Right kidney (tissue), 1 donor: ENCODE measurements around the gene ASTN2.

Source experiments
- DNase-seq: peaks from one replicate; pipeline ENCODE4 v3.0.0-alpha.2; 2016

The ASTN2 gene

DNA sequence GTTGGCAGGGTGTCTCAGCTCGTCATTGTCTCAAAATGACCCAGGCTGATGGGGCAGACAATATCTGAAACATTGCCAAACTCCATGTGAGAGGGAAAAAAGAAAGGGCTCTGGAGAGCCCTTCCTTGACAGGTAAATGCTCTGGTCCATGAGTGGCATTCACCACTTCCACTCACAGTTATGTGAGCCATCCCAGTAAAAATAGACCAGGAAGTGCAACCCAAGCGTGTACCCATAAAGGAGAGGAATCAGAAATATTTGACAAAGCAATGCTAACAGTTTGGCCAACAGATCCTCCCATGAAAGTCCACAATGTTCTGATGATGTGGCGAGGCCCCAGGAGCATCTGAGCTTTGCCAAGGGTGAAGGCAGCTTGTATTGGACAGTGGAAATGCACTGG, 49.4 kb downstream of the ASTN2 start:
- DNase-seq, result no peak

DNA sequence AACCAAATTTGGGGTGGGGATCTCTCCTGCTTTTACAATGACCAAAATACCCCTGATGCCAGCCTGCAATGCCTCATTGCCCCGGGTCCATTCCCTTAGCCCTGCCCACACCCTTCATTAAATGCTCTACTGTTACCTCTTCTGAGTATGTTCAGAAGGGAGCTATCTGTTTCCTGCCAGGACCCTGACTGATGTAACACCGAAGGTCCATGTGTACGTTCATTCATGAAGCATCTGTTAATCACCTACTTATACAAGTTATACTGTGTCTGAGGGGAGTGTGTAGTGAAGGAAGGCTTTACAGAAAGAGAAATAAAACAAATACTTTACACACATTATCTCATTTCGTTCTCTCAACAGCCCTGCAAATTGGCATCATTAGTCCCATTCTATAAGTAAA, 51.9 kb downstream of the ASTN2 start:
- DNase-seq, result no peak

DNA sequence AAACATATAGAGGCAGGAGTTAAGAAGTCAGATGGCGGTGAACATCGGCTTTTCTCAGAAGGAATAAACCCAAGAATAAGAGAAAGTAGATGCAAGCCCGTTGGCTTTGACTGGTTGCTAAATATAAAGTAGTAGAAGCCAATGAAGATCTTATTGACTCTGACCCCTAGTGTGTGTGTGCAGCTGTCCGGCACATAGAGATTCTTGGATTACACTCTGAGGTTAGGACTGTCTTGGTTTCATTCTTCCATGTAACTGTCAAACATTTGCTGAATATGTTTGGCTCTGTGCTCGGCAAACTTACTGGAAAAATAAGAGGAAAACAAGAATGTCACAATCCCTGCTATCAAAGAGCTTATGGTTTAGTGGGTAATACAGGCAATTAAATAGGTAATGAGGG, 54.9 kb downstream of the ASTN2 start:
- no peak for DNase-seq

DNA sequence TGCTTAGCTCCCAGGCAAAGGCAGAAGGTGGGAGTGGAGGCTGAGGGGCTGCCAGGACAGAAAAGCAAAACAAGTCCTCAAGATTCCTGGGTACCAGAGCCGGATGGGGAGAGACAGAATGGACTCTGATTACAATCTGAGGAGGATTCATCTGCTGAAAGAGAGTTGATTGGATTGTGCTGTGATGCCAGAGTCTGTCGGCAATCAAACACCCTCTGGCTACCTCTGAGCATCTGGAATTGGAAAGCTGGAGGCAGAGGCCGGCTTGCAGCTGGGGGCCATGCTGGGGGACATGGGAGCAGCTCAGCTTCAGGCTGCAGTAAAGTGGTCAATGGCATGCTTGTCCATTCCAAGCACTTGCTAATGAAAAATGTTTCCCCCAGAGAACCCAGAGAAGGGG, 59.3 kb downstream of the ASTN2 start:
- DNase-seq, result no peak

DNA sequence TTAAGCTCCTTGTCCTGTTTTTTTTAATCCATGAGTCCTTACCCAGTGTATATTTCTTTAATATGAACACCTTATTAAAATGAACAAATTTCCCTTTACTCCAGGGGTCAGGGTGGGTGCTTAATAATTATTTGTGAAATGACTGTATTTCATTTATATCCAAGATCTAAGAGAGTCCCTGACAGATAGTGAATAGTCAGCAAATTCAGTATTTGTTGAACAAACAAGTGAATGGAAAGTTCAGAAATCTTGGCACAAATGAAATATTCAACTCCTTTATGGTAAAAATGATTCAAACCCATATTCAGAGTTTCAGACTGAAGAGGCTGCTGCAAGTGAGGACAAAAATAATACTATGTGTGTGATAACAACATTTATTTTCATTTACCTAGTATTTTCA, 59.9 kb downstream of the ASTN2 start:
- DNase-seq, result no peak

DNA sequence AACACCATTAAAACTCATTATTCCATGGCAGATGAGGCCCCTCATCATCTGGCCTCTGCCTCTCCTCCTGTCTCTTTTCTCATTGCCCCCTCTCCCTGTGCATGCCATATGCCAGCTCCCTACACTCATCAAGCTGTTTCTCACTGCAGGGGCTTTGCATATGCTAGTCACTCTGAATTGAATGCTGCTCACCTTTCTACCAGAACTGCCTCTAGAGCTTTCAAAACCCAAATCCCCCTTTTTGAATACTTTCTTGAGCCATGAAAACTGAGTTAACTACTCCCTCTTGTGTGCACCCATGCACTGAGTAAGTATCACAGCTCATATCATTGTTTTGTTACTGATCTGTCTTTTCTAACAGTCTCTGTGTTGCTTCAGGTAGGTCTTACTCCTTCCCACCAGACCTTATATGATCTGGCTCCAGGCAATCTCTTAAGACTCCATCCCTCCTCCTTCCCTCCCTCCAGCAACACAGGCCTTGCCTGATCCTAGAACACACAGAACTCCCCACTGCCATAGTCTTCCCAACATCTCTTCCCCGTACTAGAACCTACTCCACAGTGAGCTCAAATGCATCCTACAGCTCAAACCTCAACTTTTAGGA, 60.5 kb downstream of the ASTN2 start:
- DNase-seq, result no peak

DNA sequence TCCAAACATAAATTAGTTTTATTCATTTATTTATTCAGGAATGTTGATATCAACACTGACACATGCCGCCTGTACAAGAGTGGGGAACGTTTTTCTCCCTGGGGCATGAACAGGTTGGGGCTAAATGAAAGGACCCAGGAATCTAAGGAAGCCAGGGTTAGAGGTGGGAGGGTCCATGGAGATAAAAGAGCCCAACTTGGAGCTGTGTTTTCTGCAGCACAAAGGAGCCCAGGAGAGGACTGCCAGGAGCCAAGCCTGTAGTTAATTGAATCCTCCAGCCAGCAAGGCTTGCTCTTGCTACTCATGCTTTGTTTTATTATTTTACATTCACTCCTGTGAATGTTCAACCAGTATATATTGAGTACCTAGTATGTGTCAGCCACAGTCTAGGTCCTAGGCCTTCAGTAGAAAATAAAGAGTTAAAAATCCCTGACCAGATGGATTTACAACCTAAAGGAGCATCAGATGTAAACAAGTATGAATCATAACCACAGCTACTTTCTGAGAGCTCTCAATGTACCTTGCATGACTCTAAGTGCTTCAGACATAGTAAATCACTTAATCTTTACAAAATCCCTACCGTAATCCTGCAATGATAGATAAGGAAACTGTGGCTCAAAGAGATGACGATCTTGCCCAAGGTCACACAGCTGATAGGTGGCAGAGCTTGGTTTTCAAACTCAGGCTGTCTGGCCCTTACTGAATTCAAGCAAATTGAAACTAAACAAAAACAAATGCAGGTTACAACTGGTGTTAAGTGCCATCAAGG, 69.8 kb downstream of the ASTN2 start:
- DNase-seq, result no peak

DNA sequence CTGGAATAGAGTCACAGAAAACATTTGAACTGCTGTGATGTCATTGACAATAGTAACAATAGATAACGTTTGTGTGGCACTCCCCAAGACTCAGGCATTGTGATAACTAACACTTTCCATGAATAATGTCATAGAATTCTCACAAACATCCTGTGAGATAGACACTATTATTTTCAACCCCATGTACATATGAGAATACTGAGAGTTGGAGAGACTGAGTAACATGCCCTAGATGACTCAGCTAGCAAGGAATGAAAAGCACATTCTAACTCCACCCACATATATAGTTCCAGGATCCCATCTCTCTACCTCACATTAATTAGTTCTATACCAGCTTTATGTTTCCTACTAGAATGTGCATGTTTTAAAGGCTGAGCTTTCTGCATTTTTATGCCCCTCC, 71.4 kb downstream of the ASTN2 start:
- DNase-seq, result no peak

DNA sequence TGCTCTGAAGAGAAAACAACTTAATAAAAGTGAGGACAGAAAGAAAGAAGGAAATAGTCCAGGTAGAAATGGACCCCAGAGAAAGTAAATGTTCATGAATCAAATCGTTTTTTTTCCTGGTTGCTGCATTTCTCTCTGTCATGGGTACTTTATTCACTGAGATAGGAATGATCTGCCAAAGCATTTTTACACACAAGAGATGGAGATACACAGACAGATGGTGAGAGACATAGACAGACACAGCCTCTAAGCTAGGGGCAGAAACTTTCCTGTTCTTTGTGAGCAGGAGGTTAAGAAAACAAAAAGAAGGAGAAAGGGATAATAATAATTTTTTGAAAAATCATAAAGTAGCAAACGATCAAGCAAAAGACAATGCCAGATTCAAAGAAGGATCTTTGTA, 73.7 kb downstream of the ASTN2 start:
- no peak for DNase-seq

DNA sequence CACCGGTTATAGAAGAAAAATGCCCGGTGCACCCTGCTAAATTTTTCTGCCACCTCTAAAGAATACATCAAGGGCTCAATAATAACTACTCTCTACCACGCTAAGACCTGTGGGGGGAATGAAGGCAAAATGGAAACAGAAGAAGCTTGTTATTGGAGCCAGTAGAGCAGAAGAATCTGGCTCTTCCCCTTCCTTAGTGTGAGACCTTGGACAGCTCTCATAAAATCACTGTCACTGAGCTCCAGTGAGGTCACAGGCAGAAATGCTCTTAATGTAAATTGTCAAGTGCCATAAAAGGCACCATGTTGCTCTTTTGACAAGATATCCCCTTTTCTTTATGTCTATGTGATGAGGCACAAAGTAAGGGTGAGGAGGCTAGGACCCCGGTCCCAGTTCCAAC, 74.4 kb downstream of the ASTN2 start:
- DNase-seq, result no peak

DNA sequence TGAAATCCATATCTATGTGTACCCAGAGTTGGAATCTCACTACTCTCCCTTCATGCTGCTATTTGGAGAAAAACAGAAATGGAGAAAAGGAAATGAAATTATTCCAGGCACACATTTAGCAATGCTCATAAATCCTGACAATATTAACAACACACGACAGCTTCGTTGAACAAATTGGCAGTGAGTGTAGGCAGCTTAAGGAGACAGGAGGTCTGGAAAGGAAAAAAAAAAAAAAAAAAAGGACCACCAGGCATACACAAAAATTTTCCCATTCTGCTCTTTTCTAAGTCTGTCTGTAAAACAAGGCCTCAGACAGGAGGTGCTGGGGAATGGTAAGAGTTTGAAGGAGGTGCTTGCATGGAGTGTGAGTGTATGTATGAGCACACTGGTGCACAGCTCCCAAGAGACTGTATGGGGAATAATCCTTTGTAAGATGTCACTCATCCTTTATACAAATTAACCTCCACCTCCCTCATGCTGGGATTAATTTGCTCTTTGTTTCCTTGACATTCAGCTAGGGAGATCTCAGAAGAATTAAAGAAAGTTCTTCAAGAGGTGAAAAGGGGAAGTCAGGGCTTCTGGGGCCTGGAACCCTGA, 78.9 kb downstream of the ASTN2 start:
- no peak for DNase-seq

DNA sequence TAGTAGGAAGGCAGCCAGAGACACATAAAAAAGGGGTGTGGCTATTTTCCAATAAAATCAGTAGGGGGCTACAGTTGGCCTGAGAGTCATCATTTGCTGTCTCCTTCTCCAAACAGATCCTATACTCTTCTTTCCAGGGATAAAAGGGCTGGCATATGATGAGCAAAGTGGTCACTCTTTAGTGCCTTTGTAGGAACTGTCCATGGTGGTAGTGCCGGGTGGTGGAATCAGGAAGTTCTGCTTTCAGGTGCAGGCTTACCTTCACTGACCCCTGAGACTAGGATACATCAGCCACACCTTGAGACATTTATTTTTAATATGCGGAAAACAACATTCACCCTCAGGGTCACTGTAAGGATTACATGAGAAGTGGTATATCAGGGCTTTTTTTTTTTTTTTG, 80.8 kb downstream of the ASTN2 start:
- DNase-seq, result no peak

DNA sequence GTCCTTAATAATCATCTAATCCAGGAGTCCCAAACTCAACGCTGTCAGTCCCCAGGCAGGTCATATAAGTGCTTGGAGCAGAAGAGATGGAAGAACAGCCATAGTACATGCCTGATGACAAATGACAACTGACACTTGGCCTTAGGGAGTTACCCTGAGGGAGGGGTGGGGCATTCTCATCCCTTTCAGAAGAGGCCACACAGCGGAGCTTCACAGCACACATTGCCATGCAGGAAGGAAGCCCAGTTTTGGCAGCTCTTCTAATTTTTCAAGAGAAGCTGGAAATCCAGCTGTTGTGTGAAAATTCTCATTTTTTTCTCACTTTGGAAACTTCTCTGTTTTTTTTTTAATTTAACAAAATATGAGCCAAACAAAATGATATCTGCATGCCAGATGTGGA, 89.0 kb downstream of the ASTN2 start:
- no peak for DNase-seq

DNA sequence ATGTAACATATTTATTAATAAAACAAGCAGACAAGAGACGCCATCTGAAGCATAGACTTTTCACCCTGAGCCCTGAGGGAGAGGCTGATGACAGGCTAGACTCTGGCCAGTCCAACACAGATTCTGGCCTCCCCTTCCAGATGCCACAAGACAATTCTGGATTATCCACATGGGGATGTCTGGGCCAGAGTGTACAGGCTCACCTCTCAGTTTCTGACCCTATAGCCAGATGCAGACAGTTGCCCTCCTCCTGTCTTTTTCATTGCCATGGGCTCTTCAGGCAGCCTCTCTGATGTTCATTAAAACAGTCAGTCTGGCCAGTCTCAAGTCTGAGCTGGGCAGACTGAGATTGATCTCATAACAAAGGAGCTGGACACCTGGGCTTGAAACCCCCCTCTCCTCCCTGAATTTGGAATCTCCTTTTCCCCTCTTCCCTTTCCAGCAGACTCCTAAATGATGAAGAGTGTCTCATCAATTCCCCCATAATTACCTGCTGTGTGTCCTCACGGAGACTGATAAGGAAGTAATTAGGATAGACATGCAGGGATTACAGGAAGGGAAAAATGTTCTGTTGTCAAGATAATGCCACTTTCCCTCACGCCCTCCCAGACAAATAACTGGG, 89.6 kb downstream of the ASTN2 start:
- no peak for DNase-seq

DNA sequence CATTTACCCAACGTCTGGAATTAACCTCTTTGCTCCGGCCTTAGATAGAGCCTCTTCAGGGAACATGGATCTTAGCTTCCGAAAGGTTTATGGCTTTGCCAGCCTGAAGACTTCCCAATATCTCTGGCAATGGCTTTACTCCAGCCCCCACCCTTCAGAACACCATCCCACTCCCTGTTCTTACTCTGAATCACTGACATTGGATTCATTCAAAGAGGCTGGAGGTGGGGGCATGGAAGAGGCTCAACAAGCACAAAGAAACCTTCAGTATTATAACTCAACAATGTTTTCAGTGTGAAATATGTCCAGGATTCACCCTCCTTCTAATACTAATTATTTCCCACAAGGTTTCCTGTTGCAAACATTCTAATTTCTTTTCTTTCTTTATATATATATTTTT, 91.5 kb downstream of the ASTN2 start:
- DNase-seq, result no peak

DNA sequence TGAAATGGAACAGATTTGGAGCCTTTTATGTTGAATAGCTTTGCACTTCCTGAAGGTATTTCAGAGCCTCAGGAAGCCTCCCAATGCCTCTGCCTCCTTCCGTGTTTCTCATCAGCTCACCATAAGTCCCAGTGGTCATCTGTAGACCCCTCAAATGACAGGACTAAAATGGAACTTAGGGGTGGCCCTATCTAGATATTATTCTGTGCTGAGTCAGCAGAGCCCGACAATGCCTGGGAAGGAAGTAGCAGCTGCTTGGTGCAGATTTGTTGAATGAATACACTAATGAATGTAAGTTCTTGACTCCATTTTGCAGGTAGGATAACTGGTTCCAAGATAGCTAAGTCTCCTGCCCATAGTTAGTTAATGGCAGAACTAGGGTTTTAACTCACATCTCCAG, 97.7 kb downstream of the ASTN2 start:
- DNase-seq, result no peak

DNA sequence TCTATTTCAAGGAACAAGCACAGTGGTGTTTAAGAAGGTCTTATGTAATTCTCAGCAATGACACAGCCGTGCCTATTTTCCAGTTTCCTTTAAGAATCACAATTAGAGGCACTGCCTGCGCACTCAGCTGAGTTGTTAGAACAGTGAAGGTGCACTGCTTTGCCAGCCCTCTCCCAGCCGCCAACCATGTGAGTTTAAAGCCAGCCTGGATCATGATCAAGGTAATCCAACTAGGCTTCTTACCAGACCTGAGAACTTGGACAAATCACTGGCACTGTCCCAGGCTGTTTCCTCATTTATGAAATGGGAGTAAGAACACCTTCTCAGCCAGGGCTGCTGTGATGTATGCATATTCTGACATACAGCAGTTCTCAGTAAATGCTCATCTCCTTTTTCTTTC, 99.6 kb downstream of the ASTN2 start:
- DNase-seq, result no peak

DNA sequence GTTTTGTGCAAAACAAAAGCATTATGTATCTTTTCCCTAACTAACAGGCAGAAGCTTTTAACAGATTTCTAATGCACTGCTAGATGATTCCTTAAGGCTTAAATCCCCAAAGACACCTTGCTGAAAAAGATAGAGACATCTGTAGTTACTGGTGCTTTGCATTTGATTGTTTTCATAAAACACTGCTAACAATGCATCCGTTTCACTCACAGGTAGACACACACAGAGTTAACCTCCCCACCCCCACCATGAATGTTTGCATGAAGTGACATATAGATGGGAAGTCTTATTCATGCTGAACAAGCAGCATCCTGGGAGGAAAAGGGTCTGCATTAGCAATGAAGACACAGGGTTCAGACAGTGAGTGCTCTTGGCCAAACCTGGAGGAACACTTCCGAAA, 100.9 kb downstream of the ASTN2 start:
- DNase-seq, result no peak

DNA sequence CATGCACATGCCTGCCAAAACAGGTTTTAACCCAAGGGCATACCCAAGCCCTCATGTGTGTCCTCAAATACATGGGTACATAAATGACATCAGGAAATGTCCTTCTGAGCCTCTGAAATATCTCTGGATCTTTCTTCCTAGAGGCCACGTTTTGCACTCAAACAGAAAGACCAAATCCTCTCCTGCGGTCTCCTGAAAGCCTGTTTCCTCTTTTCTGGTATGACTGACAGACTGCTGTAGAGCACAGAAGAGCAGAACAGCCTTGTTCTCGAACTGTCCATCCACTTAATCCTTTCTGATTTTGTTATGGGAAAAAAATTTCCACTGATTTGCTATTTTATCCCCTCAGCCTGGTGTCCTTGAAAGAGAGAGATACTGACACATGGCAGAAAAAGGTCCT, 107.2 kb downstream of the ASTN2 start:
- DNase-seq, result no peak

DNA sequence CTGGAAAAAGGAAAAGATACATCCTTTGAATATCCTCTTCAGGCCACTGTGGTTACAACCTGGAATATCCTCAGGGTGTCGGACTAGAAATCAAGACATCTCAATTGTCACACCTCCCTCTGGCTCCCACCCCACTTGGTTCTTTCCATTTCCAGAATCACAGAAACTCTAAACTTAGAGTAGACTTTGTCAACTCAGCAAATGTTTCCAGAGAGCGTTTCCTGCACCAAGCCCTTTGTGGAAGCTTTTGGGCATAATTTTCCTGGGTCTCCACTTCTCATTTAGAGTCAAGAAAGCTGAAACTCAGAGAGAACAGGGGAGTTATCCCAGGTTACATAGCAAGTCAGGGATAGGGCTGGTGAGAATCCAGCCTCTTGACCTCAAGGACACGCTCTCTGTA, 108.8 kb downstream of the ASTN2 start:
- DNase-seq, result no peak

DNA sequence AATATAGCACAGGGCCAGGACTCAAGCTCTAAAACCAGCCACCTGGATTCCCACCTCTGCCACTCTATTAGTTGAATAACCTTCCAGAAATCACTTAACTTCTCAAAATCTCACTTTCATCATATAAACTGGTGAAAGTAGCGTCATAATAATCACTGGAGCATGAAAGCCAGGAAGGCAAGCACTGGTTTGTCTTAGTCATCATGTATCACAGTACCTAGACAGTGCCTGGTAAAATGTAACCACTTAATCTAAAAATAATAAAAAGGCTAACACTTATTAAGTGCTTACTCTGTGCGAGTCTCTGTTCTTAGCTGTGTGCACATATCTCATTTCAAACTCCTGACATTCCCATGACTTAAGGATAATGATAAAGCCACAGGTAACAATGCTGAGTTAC, 109.4 kb downstream of the ASTN2 start:
- DNase-seq, result no peak

DNA sequence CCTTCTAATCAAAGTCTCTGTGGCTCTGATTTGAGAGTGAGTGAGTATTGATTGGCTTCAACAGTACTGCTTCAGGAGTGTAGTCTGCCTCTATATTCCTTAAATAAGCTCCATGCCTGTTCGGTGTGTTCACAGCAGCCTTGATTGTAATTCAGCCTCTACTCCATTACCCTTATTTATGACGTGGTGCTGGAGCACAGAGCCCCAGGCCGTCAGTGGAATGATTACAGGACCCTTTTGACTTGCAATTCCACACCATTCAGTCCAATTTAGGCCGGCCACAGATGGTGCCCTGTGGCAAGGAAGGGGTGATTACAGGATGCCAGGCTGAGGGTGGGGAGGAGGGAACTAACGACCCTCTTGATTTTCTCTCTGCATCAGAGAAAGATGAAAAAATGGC, 110.3 kb downstream of the ASTN2 start:
- no peak for DNase-seq

DNA sequence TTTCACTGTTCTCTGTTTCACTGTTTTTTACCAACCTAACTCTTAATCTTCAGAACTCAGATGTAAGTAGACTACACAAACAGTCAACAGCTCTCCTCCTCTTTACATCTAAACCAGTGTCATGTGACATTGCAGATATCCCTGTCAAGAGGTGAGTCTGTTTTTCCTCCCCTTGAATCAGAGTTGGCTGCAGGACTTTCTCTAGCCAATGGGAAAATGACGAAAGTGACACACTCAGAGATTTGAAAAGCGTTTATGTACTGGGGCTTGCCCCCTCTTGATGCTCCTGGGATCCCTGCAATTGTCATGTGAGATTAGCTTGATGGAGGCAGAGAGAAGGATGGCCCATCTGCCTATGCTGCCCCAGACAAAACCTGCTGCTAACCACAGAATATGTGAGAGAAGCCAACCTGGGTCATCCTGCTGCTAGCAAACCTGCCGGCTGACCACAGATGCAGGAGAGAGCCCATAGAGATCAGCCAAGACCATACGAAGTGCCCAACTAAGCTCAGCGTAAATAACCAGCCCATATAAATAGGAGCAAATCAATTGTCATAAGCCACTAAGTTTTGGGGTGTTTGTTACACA, 111.1 kb downstream of the ASTN2 start:
- no peak for DNase-seq
